Natural killer cell (primary cell): Measurements from ENCODE around the gene KITLG. TPM values are rescaled to one million over a fixed set of nuclear protein-coding genes. Genes with fewer than 3 reads are reported as not detected.
"Not testable (repeated sequence)": the region's sequence is repeated elsewhere in the genome, so short reads cannot be mapped to it uniquely, and the experiment has no call there.

Source experiments
- ATAC-seq, 3 donors: fragments of 150-1000 bp in 2 of 3; fragments of 200-7000 bp in 1 of 3; cut with Tn5 transposase; 1 replicate in 1 of 3; 2 replicates in 2 of 3; pipeline ENCODE4 v1.10.0; 2021; ENCODE audit warnings: mild to moderate bottlenecking in 2 of 3, moderate library complexity in 2 of 3
- DNase-seq, 2 donors: peaks; one replicate each; pipeline versions ENCODE4 v3.0.0 to v3.0.0-alpha.2; 2013 to 2021; ENCODE audit warnings: mixed read lengths in 1 of 2
- H3K27ac ChIP-seq: one replicate; pipeline ENCODE4 v1.5.1; 2013; ENCODE audit warnings: mild to moderate bottlenecking, low read length
- H3K27me3 ChIP-seq: one replicate; pipeline ENCODE4 v1.6.1; 2013; ENCODE audit warnings: low read length; ENCODE audit not compliant: control insufficient read depth, insufficient read depth
- H3K36me3 ChIP-seq: one replicate; pipeline ENCODE4 v1.6.1; 2013; ENCODE audit warnings: low read length; ENCODE audit not compliant: control insufficient read depth, insufficient read depth
- H3K4me1 ChIP-seq: one replicate; pipeline ENCODE4 v1.6.1; 2013; ENCODE audit warnings: low read length; ENCODE audit not compliant: control insufficient read depth, insufficient read depth
- H3K4me3 ChIP-seq: one replicate; pipeline ENCODE4 v1.5.1; 2013; ENCODE audit warnings: low read length
- H3K9me3 ChIP-seq: one replicate; pipeline ENCODE4 v1.6.1; 2013; ENCODE audit warnings: low read length; ENCODE audit not compliant: control insufficient read depth, insufficient read depth
- H3K27ac Mint-ChIP-seq, 2 donors: one replicate each; pipeline ENCODE4 v1.8.0; 2022; ENCODE audit warnings: mild to moderate bottlenecking in 2 of 2, mixed read lengths in 2 of 2, moderate library complexity in 1 of 2
- H3K27me3 Mint-ChIP-seq, 2 donors: one replicate each; pipeline ENCODE4 v1.8.0; 2022; ENCODE audit warnings: low read depth in 2 of 2, mixed read lengths in 2 of 2
- H3K36me3 Mint-ChIP-seq: one replicate; pipeline ENCODE4 v1.8.0; 2022; ENCODE audit warnings: mixed read lengths
- H3K4me1 Mint-ChIP-seq, 2 donors: one replicate each; pipeline ENCODE4 v1.8.0; 2022; ENCODE audit warnings: mixed read lengths in 2 of 2
- H3K4me3 Mint-ChIP-seq: one replicate; pipeline ENCODE4 v1.8.0; 2022; ENCODE audit warnings: mild to moderate bottlenecking, moderate library complexity, mixed read lengths
- H3K9me3 Mint-ChIP-seq, 2 donors: one replicate each; pipeline ENCODE4 v1.8.0; 2022; ENCODE audit warnings: mixed read lengths in 2 of 2
- WGBS: methylation state at CpG from one replicate; pipeline ENCODE4 v1.1.7; 2013; ENCODE audit warnings: missing lambda C conversion rate; ENCODE audit not compliant: insufficient coverage; 5-methylcytosine and 5-hydroxymethylcytosine counted together
- intact Hi-C: fragments of 100-400 bp; cut with micrococcal nuclease; formaldehyde crosslinking; loops from one replicate; pipeline ENCODE4 v1.14.2; 2022
- total RNA-seq, 4 donors: library from RNA; stranded (reverse); fragments of 120-200 nt in 1 of 4; gene quantifications; one replicate each; pipeline versions ENCODE4 v1.2.3 to v1.2.4, GENCODE V29; 2013 to 2022
- TF ChIP-seq, protein P1 (sequence below): fragments of 200-600 bp; IDR thresholded peaks from one replicate; pipeline ENCODE4 v1.8.0; 2022; ENCODE audit warnings: antibody characterized with exemption

Gene KITLG
- total RNA-seq, 3 donors from 2014 or later (not counting 1 experiment from before 2014, with no cell fraction given), result not detected

DNA sequence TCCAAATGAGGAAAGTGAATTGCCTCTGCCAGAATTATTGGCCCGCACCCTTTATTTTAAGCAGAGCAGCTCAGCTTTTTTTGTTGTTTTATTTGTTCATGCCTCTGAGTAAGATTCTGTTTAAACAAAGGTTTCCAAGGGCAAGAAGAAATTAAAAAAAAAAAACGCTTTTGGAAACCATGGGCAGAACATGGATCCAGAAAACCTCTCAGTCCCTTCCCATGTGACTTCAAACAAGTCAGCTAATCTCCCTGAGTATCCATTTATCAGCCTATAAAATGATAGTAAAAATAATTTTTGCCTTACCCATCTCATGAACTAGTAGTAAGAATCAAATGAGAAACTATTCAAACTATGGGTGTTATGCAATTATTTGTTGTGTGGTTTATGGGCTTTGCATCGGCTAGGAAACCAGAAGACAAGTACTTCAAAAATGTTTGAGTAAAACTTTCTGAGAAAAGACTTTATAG, 27.6 kb downstream of the KITLG start:
- 80% methylated on average over 2 of the region's 3 CpGs for WGBS
- no peak for ATAC-seq
- Mint-ChIP-seq H3K4me1 (no peaks in the 10 kb centered on the region), H3K27ac (no peak overlapping the region), H3K27me3 (no peaks in the 10 kb centered on the region), H3K36me3 (no peaks in the 10 kb centered on the region), H3K4me3 (no peak overlapping the region), H3K9me3 (peaks cover 2 to 7% of the 10 kb centered on the region in 2 donors)
- intact Hi-C loops, result no loop called here
- DNase-seq, result no peak
- Histone ChIP-seq H3K4me3 (no peak overlapping the region), H3K27me3 (no peaks in the 10 kb centered on the region), H3K27ac (no peak overlapping the region), H3K9me3 (no peaks in the 10 kb centered on the region), H3K4me1 (no peaks in the 10 kb centered on the region), H3K36me3 (no peaks in the 10 kb centered on the region)
- TF ChIP-seq, protein P1, sequence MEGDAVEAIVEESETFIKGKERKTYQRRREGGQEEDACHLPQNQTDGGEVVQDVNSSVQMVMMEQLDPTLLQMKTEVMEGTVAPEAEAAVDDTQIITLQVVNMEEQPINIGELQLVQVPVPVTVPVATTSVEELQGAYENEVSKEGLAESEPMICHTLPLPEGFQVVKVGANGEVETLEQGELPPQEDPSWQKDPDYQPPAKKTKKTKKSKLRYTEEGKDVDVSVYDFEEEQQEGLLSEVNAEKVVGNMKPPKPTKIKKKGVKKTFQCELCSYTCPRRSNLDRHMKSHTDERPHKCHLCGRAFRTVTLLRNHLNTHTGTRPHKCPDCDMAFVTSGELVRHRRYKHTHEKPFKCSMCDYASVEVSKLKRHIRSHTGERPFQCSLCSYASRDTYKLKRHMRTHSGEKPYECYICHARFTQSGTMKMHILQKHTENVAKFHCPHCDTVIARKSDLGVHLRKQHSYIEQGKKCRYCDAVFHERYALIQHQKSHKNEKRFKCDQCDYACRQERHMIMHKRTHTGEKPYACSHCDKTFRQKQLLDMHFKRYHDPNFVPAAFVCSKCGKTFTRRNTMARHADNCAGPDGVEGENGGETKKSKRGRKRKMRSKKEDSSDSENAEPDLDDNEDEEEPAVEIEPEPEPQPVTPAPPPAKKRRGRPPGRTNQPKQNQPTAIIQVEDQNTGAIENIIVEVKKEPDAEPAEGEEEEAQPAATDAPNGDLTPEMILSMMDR, result no peak

DNA sequence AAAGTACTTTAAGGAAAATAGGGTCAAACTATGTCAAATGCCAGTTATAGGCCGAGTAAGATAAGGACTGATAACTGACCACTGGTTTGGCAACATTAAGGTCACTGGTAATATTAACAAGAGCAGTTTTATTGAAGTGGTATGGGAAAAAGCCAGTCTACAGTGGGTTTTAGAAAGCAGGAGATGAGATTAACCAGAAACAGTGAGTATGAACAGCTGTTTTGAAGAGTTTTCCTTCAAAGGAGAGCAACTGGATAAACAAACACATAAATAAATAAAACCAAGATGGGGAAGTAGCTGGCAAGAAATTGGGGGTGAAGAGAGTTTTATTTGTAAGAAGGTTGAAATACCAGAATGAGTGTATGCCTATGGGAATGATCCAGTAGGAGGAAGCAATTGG, 30.3 kb downstream of the KITLG start:
- H3K4me3 ChIP-seq, result no peak overlapping the region

DNA sequence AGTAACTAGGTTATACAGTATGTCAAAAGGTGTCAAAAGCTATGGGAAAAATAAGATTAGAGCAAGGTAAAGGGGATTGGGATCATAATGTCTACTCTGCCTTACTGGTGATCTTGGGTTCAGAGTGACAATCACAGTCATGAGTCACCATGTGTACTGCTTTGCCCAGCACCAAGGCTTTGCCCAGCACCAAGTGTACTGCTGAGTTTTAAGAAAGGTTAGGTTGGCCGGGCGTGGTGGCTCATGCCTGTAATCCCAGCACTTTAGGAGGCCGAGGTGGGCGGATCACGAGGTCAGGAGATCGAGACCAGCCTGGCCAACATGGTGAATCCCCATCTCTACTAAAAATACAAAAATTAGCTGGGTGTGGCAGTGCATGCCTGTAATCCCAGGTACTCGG, 32.3 kb downstream of the KITLG start:
- intact Hi-C loops, result not testable (repeated sequence)

More for the DNA sequence above, 30.3 kb downstream of the KITLG start:
- H3K36me3 ChIP-seq, result no peaks in the 10 kb centered on the region
- H3K4me1 ChIP-seq, result no peaks in the 10 kb centered on the region
- DNase-seq, result no peak
- Mint-ChIP-seq H3K36me3 (no peaks in the 10 kb centered on the region), H3K9me3 (peaks cover 2 to 5% of the 10 kb centered on the region in 2 donors), H3K27ac (no peak overlapping the region), H3K27me3 (no peaks in the 10 kb centered on the region), H3K4me1 (no peaks in the 10 kb centered on the region), H3K4me3 (no peak overlapping the region)
- no peaks in the 10 kb centered on the region for H3K27me3 ChIP-seq
- TF ChIP-seq, protein P1, result no peak
- intact Hi-C loops, result no loop called here
- no peak overlapping the region for H3K27ac ChIP-seq
- ATAC-seq, result no peak
- 0% methylated on average over 1 of the region's 1 CpG for WGBS
- no peaks in the 10 kb centered on the region for H3K9me3 ChIP-seq

DNA sequence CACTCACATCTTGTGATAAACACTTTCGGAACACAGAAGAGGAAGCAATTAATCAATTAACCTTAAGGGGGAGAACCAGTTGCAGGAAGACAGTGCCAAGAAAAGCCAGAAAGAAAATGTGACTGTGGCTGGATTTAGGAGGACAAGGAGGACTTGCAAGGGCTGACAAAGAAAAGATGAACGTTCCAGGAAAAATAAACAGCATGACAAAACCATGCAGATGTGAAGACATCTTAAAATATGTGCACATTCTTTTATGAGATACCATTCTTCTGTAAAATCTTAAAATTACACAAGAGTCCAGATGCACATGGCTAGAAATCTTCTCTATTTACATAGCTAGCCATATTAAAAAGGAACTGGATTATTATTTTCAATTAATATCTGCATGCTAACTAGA, 33.4 kb downstream of the KITLG start:
- no peaks in the 10 kb centered on the region for H3K36me3 ChIP-seq
- Mint-ChIP-seq H3K9me3 (peaks cover 2 to 11% of the 10 kb centered on the region in 2 donors), H3K4me1 (no peaks in the 10 kb centered on the region), H3K27ac (no peak overlapping the region), H3K4me3 (no peak overlapping the region), H3K36me3 (no peaks in the 10 kb centered on the region), H3K27me3 (no peaks in the 10 kb centered on the region)
- TF ChIP-seq, protein P1, result no peak
- ATAC-seq (no peak), DNase-seq (no peak)
- intact Hi-C loops, result no loop called here
- no peak overlapping the region for H3K4me3 ChIP-seq
- no peaks in the 10 kb centered on the region for H3K4me1 ChIP-seq
- H3K27ac ChIP-seq, result no peak overlapping the region
- WGBS, result 11% methylated on average over 1 of the region's 2 CpGs
- H3K9me3 ChIP-seq, result no peaks in the 10 kb centered on the region
- H3K27me3 ChIP-seq, result no peaks in the 10 kb centered on the region

More for the DNA sequence above, 32.3 kb downstream of the KITLG start:
- H3K36me3 ChIP-seq, H3K4me1 Mint-ChIP-seq, H3K4me1 ChIP-seq, H3K9me3 ChIP-seq, H3K27ac ChIP-seq, H3K36me3 Mint-ChIP-seq, H3K27me3 Mint-ChIP-seq, H3K4me3 ChIP-seq, H3K9me3 Mint-ChIP-seq, H3K27ac Mint-ChIP-seq, DNase-seq, H3K27me3 ChIP-seq, H3K4me3 Mint-ChIP-seq, ATAC-seq: not testable (repeated sequence)
- 89% methylated on average over 7 of the region's 7 CpGs for whole genome bisulfite sequencing
